ENCODE results near the gene EPHA2.
"Not testable (repeated sequence)": the region's sequence is repeated elsewhere in the genome, so short reads cannot be mapped to it uniquely, and the experiment has no call there.

The EPHA2 gene

DNA sequence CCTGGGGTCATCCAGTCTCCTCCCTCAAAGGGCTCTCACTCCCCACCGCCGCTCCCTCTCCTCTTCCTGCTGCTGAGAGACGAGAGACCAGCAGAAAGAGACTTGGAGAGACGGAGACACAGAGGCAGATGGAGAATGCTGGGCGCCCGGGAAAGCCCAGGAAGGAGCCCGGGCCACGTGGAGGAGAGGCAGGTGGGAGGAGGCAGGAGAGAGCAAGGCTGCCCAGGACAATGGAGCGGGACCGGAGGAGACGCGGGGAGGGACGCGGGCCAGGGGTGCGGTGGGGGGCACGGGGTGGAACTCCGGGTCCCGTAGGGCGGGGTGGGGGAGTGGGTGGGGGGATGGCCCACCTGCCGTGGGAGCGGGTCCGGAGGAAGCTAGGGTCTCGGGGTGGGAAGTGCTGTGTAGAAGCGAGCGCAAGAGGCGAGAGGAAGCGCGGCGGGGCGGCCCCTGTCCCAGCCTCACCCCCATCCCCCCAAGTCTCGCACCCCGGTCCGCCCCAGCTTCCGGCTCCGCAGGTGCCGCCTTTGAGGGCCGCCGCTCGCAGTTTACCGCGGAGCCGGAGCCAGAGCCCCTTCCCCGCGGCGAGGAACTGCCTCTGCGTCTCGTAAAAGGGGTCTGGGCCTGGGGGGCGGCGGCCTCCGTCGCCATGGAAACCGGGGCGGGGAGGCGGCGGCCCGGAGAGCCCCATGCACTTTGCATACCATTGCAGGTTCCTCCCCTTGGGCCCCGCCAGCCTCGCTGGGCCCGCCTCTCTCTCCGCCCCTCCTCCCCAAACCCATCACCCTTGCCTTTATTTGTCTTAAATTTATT, 11.7 kb upstream of the EPHA2 start:
- FAIRE-seq = no peak

DNA sequence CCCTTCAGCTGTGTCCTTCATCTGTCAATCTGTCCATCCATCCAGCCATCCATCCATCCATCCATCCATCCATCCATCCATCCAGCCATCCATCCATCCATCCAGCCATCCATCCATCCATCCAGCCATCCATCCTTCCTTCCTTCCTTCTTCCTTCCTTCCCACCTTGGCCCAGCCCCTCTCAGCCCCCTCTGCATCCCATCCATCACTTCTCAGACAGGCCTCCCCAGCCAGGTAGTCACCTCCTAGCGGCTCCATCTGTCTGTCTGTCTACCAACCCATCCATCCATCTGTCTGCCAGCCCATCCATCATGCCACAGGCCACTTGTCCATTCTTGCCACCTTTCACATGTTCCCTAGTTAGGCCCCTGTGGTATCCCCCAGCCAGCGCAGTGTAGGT, 10.2 kb upstream of the EPHA2 start:
- no peak for FAIRE-seq

DNA sequence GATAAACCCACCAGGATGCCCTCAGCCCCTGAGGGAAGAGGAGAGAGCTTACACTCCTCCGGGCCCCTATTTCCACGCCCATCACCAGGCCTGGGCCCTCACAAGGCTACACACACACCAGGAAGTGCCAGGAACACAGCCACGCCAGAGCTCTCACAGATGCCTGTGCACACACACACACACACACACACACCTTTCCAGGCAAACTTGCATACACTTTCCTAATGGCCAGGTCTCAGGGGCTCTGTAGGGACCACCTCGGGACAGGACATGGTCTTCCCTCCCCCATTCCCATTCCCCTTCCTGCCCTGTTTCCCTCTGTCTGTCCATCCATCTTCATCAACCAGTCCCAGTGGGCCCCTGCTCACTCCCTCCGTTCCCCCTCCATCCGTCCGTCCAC, 9.7 kb upstream of the EPHA2 start:
- no peak for FAIRE-seq

DNA sequence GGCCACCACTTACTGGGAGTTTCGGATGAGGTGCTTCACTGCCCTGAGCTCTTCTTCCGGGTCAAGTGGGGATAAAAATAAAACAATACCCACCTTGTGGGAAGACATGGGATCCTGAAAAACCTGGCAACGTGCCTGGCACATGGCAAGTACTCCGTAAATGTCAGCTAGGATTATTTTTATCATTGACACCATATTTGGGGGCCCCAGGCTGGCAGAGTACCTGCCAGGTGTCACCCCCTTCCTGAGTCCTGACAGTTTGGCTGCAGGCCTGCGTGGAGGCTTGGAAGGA, 9.2 kb upstream of the EPHA2 start:
- FAIRE-seq = no peak

DNA sequence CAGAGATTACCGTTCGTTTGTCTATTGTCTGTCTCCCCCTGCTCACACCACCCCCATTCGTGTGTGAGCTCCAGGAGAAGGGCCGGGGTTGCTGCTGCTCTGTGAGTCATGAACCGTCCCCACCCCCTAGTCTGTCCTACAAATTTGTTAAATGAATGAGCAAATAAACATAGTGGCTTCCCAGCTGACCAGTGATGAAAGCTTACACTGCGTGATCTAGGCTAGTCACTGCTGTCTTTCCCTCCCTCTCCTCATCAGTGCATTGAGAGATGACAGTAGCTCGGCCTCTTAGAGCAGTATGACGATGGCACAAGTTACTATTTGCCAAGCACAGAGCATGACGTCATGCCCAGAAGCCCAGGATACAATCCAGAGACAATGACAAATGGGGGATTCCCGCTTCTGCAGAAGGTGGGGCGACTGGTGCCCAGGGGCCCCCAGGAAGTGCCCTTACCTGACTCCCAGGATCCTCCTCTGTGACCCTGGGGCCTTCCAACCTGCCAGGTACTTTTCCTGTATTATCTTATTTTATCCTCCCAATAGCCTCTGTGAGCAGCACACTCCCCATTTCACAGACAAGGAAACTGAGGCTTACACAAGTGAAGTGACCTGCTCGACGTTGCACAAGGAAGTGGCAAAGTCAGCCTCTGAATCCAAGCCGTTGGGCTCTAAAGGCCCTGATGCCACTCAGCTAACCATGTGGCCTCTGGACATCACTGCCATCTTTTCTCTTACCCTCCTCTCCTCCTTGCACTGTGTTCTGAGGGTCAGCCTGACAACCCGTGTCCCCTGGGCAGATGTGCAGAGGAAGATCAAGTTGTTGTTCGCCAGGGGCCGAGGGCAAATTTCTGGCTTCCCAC, 8.6 kb upstream of the EPHA2 start:
- no peak for FAIRE-seq

DNA sequence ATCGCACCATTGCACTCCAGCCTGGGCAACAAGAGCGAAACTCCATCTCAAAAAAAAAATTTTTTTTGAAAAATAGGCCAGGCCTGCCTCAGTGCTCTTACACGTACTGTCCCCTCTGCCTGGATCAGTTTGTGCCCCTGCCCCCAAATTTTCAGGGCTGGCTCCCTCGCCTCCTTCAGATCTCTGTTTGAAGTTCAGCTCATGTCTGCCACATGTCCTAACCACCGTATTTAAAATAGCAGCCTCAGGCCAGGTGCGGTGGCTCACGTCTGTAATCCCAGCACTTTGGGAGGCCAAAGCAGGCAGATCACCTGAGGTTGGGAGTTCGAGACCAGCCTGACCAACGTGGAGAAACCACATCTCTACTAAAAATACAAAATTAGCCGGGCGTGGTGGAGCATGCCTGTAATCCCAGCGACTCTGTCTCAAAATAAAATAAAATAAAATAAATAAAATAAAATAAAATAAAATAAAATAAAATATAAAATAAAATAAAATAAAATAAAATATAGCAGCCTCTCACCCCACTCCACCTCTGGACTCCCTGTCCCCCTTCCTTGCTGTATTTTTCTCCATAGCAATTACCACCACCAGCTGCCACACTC, 7.8 kb upstream of the EPHA2 start:
- FAIRE-seq = not testable (repeated sequence)

DNA sequence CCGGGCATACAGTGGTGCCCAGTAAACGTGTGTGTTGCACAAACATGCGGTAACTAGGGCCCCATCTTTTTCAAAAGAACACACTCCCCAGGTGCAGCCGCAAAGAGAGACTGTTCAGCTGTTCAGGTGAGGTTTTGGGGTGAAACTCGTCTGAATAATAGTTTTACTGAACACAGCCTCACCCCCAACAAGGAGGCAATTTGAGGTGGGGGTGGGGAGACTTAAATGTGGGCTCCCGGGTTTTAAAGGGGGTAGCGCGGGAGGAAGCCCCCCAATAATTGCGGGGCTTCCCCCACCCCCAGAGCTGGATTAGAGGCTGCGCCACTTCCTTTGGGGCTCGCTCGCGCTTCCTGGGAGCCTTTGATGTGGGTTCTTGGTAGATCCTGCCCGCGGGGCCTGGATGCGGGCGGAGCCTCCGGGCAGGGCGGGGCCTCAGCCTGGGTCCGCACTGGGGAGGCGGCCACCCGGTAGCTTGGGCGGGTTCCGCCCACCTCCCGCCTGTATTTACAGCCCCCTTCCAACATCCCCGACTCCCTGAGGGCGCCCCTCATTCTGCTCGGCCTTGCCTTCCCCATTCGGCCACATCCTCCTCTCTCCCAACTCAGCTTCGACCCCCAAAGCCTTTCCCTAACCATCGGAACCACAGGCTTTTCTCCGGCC, 6.4 kb upstream of the EPHA2 start:
- FAIRE-seq = no peak

DNA sequence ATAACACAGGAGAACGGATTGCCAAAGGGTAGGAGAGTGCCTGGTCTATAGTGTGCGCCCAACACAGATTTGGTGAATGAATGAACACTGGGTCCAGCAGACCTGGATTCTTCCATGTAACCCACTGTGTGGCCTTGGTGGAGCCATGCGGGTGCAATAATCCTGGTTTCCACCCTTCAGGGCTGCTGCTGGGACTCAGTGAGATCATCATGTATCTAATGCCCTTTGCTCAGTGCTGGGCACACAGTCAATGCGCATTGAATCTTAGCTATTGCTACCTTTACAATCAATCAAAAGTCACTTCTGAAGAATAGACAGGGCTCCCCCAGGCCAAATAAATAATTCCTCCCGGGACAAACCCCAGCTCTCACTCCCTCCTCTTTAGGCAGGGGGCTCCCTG, 5.8 kb upstream of the EPHA2 start:
- no peak for FAIRE-seq

DNA sequence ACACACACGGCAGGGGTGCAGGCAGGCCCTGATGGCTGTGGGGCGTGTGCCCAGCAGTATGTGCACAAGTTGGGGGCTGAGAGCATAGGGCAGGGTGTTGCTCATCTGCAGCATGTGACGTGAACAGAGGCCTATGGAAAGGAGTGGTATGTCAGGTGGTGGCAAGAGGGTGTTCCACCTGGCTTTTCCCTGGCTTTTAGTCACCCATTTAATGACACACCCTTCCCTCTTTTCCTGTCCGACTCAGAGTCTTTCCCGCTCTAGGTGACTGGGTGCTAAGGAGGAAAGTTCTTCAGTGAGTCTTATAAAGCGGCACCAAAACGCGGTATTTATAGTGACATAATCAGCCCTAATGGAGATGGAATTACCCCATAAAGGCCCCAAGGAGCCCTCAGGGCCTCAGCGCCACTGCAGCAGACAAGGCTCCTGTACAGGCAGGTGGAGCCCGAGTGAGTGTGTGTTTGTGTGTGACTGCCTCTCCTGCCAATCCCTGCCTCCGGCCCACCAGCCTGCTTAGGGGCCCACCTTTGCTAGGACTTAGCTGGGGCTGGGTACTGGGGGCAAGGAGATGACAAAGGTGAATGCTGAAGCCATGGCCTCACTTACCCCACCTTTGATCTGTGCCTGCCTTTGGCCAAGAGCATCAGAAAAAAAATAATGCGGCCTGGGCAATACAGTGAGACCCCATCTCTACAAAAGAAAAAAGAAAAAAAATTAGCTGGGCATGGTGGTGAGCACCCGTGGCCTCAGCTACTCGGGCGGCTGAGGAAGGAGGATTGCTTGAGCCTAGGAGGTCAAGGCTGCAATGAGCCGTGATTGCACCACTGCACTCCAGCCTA, 3.3 kb upstream of the EPHA2 start:
- no peak for FAIRE-seq

DNA sequence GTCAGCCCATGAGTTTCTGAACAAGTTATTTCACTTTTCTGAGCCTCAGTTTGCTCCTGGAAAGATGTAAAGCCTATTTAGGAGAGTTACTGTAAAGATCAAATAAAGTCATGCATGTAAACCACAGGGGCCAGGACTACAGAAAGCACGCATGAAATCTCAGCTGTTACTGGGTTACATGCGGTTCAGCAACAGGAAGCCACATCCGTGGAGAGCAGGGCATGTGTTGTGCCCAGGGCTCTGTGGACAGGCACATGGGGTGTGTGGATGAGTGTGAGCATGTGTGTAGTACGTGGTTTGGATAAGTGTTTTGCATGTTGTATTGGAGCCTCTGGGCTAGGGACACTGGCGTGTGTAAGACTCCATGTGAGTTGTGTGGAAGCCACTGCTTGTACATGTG, 2.2 kb upstream of the EPHA2 start:
- FAIRE-seq = no peak

DNA sequence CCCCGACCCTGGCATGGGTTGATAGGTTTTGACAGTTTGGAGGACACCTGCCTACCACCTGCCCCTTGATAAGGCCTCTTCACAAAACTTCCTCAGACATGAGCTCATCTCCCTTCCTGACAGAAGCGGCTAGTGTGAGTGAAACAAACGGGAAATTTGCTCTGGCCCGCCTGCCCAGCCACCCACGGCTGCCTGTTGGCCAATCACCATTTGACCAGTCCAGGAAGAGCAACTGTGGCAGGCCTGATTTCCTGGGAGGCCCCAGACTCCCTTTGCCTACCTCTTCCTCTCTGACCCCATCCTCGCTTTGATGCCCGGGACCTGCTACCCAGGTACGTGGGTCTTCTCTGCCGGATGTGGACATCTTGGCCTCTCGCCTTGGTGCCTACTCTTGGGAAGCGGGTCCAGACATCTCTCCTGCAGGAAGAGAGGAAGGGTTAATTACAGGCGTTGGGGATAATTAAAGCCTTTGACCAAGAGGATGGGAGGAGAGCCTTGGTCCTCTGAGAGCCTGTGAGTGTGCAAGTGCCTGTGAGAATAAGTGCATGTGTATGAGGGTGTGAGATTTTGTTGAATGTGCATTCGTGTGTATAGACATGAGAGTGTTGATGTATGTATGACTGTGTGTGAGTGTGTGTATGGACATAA, 1.1 kb upstream of the EPHA2 start:
- FAIRE-seq = no peak

DNA sequence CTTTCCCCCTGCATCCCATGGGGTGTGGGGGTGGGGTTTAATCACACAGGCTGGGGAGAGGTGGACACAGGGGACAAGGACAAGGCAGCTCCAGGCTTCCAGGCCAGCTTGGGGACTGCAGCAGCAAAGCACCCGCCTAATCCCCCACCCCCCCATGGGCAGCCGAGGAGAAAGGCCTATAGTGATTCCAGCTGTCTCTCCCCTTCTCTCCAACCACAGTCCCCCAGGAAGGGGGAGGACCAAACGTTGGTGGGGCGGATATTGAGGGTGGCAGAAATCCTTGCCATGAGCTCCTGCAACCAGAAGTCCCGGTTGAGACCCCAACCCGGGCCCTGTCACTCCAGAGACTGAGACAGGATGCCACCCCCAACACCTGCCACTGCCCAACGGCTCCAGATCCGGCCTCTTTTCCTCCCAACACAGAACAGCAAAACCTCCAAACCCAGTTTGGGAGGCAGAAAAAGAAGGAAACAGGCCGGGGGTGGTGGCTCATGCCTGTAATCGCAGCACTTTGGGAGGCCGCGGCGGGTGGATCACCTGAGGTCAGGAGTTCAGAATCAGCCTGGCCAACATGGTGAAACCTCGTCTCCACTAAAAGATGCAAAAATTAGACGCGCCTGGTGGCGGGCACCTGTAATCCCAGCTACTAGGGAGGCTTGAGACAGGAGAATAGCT, 1.7 kb downstream of the EPHA2 start:
- FAIRE-seq = no peak

DNA sequence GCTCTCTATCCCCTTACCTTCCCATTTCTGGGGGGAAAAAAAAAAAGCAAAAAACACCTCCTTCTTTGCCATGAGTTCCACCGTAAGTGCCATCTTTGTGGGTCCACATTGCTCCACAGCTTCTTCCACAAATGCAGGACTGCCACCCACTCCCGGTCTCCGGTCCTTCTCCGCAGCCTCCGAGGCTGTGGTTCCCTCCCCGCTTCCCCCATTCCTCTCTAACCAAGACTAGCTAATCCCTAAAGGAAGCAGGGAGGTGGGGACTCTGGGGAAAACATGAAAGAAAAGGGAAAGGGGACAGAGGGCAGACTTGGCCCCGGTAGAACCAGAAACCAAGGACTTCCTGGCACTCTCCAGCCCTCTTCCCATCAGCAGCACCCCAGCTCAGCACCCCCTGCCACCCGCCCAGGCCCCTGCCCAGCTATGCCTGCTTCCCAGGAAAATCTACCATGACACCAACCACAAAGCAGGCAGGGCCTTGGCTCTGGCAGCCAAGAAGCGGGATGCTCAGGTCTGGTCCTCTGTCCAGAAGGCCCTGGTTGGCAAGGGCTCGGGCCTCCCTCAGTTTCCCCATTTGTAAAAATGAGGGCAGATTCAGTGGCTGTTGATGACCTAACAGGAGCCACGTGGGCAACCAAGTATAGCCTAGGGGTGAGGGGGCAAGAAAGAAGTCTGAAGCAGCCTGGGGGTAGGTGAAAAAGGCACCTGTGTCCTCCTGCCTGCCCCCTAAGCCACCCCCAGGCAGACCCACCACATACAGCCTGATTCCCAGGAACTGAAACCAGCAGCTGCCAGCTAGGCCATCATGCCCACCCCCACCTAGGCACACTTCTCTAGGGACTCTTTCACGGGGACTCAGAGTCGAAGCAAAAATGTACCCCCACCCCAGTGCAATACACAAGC, 2.5 kb downstream of the EPHA2 start:
- no peak for FAIRE-seq

DNA sequence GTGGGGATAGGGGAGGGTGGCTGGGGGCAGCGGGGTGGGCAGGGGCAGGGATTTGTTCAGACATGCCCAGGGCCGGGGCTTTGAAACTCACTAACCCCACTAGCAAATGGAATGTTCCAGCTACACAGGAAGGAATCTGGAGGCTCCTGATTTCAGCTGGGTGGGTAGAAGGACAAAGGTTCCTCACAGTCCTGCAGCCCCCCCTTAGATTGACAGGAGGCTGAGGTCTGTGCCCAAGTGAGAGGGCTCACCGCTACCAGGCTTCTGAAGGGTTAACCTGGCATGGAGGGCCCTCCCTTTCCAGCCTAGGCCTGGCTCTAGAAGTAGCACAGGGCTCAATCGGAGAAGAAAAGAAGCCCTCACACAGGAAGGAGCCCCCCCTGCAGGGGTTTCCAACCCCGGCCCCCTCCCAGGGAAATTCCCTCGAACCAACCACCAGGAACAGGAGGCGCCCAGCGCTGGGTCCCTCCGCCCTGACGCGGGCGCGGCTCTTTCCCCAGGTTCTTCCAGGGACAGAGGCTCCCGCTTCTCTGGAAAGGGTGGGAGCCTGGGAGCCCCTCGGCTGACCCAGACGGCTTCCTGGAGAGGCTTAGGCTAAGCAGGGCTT, 3.3 kb downstream of the EPHA2 start:
- FAIRE-seq = no peak

DNA sequence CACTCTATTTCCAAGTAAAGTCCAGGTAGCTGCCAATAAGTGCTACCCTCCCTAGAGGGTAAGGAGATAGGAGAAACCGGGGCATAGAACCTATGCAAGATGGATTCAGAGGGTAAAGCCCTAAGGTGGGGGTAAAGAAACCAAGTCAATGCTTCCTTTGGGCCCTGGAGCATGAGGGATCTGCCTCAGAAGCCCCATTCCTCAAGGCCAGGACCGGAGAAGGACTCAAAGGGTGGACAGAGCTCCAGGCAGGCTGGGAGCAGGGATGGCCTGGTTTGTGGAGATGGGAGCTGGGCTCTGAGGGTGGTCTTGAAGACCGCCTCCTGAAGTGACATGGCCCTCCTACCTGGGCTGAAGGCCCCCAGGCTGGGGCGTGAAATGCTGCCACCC, 3.9 kb downstream of the EPHA2 start:
- no peak for FAIRE-seq

DNA sequence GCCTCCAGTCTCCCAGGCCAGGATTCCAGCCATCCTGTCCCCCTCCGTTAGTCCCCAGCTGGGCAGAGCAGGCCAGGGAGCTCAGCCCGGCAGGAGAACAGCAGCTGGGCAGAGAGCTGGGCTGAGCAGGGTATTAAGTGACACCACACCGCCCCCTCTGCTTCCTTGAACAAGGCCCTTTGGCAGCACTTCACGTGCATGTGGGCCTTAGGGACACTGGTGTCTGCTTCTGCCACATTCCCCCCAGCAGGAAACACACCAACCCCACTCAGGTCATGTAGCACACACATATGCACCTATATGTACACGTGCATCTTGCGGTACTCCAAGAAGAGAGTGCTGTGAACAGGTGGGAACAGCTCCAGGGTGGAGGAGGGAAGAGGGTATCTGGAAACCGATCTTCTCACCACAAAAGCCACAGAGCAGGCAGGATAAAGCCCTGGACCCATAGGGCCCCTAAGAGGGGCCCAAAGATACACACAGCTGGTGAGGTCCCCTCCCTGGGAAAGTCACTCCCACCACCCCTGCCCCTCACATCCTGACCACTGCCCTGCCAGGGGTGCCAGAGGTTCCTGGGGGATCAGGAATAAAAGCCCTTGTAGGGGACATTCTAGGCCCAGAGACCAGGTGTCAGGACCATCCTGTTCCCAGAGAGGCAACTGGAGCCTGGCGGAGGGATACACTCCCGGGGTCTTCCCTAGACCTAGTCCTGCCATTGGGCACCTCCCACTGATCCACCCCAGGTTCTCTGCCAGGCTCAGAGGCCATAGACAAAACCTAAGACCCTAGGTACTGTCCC, 4.5 kb downstream of the EPHA2 start:
- no peak for FAIRE-seq

DNA sequence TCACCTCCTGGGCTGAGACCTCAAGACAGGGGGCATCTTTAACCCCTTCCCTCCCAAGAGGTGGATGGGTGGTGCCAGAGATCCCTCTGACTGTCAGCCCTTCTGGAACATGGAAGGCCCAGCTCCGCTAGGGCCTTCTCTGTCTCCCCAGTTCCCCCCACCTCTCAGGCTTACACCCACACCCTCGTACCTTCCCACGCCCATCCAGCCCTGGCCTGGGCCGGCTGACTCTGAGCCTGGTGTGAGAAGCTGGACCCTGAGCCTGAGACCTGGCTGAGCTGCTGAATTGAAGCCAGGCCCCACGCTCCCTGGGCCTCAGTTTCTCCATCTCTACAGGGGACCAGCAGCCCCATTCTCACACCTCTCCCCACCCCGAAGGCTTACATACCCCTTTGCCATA, 5.4 kb downstream of the EPHA2 start:
- FAIRE-seq = no peak

DNA sequence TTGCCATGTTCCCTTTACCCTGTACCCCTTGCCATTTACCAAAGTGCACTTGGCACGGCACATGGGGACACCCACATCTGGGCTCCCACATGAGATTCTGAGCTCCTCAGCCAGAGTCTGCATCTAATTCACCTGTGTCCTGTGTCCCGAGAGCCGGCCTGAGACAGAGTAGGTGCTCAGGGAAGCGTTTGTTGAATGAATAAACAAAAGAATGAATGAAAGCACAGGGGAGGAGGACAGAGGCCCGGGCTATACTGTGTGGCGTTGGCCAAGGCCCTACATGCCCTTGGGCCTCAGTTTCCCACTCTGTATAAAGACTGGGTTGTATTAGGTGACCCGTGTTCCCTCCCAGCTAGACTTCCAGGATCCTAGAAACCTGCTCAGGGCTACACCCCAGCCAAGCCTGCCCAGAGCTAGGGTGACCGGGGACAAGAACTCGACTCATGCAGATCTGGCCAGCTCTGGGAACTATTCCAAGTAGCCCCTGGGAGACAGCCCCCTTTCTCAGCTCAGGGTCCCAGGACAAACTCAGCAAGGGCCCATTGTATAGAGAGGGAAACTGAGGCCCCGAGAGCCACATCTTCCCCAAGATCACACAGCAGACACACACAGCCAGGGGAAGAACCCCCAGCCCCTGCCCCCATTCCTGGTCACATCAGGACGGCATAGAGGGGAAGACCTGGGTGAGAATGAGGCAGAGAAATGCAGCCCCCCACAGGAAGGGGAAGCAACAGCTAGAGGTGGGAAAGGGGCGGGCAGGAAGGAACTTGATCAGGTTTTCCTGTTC, 6.0 kb downstream of the EPHA2 start:
- no peak for FAIRE-seq

Measured in endometrium (tissue), 2 donors.